GM23338 (cell line): ENCODE results near the gene BRICD5.

Experiments
- CREB1 ChIP-seq: fragments of 250-450 bp; sonication (Bioruptor Pico); IDR thresholded peaks from 2 replicates; pipeline ENCODE4 v1.5.0; 2020; ENCODE audit warnings: low read depth, mild to moderate bottlenecking, moderate library complexity
- EZH2 ChIP-seq: fragments of 200-600 bp; sonication (generic); IDR thresholded peaks from one replicate; pipeline ENCODE4 v1.8.0; 2017; ENCODE audit warnings: antibody characterized with exemption, mild to moderate bottlenecking, low read depth; ENCODE audit not compliant: unreplicated experiment
- EZH2phosphoT487 ChIP-seq: fragments of 200-600 bp; sonication (generic); IDR thresholded peaks from one replicate; pipeline ENCODE4 v1.8.1; 2018; ENCODE audit warnings: antibody characterized with exemption; ENCODE audit not compliant: unreplicated experiment
- NANOG ChIP-seq: IDR thresholded peaks from 2 replicates; pipeline ENCODE4 v1.6.1; 2016; ENCODE audit warnings: antibody characterized with exemption, borderline replicate concordance
- POLR2AphosphoS5 ChIP-seq: IDR thresholded peaks from 2 replicates; pipeline ENCODE4 v1.6.1; 2016; ENCODE audit warnings: antibody characterized with exemption, low read depth
- STAT1 ChIP-seq: IDR thresholded peaks from one replicate; pipeline ENCODE4 v1.6.1; 2016; ENCODE audit warnings: antibody characterized with exemption; ENCODE audit not compliant: unreplicated experiment
- ZNF114 ChIP-seq: fragments of 250-450 bp; sonication (Bioruptor Pico); IDR thresholded peaks from 2 replicates; pipeline ENCODE4 v1.5.0; 2020; ENCODE audit warnings: mild to moderate bottlenecking, moderate library complexity
- TF ChIP-seq, protein P1 (sequence below), 2 experiments: fragments of 200-600 bp in 1 of 2; sonication (generic) in 1 of 2; conservative IDR thresholded peaks; 2 replicates each; pipeline versions ENCODE4 v1.5.1 to v1.6.1; 2016 to 2017; ENCODE audit warnings: antibody characterized with exemption in 2 of 2, low read depth in 2 of 2, mild to moderate bottlenecking in 2 of 2, moderate library complexity in 1 of 2
- TF ChIP-seq, protein P2 (sequence below): IDR thresholded peaks from one replicate; pipeline ENCODE4 v1.6.1; 2018; ENCODE audit warnings: antibody characterized with exemption; ENCODE audit not compliant: unreplicated experiment
- TF ChIP-seq, protein P3 (sequence below): fragments of 250-450 bp; sonication (Bioruptor Pico); IDR thresholded peaks from 2 replicates; pipeline ENCODE4 v1.5.0; 2020; ENCODE audit warnings: mild to moderate bottlenecking, moderate library complexity

GRCh38 chr16:2171601-2172178 is 39.0 kb downstream of the BRICD5 start:
- TF ChIP-seq, protein P1, sequence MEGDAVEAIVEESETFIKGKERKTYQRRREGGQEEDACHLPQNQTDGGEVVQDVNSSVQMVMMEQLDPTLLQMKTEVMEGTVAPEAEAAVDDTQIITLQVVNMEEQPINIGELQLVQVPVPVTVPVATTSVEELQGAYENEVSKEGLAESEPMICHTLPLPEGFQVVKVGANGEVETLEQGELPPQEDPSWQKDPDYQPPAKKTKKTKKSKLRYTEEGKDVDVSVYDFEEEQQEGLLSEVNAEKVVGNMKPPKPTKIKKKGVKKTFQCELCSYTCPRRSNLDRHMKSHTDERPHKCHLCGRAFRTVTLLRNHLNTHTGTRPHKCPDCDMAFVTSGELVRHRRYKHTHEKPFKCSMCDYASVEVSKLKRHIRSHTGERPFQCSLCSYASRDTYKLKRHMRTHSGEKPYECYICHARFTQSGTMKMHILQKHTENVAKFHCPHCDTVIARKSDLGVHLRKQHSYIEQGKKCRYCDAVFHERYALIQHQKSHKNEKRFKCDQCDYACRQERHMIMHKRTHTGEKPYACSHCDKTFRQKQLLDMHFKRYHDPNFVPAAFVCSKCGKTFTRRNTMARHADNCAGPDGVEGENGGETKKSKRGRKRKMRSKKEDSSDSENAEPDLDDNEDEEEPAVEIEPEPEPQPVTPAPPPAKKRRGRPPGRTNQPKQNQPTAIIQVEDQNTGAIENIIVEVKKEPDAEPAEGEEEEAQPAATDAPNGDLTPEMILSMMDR (conservative IDR thresholded peaks at IDR 0.05; ENCODE audit: low read depth in 2 of 2): no peak
- no peak for TF ChIP-seq EZH2phosphoT487
- TF ChIP-seq, protein P2, sequence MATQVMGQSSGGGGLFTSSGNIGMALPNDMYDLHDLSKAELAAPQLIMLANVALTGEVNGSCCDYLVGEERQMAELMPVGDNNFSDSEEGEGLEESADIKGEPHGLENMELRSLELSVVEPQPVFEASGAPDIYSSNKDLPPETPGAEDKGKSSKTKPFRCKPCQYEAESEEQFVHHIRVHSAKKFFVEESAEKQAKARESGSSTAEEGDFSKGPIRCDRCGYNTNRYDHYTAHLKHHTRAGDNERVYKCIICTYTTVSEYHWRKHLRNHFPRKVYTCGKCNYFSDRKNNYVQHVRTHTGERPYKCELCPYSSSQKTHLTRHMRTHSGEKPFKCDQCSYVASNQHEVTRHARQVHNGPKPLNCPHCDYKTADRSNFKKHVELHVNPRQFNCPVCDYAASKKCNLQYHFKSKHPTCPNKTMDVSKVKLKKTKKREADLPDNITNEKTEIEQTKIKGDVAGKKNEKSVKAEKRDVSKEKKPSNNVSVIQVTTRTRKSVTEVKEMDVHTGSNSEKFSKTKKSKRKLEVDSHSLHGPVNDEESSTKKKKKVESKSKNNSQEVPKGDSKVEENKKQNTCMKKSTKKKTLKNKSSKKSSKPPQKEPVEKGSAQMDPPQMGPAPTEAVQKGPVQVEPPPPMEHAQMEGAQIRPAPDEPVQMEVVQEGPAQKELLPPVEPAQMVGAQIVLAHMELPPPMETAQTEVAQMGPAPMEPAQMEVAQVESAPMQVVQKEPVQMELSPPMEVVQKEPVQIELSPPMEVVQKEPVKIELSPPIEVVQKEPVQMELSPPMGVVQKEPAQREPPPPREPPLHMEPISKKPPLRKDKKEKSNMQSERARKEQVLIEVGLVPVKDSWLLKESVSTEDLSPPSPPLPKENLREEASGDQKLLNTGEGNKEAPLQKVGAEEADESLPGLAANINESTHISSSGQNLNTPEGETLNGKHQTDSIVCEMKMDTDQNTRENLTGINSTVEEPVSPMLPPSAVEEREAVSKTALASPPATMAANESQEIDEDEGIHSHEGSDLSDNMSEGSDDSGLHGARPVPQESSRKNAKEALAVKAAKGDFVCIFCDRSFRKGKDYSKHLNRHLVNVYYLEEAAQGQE: no peak
- no peak for TF ChIP-seq POLR2AphosphoS5
- TF ChIP-seq EZH2: no peak
- no peak for TF ChIP-seq NANOG
- no peak for TF ChIP-seq ZNF114 (CRISPR knock-in tag)
- TF ChIP-seq STAT1: no peak
- no peak for TF ChIP-seq CREB1 (CRISPR knock-in tag)
- TF ChIP-seq, protein P3, sequence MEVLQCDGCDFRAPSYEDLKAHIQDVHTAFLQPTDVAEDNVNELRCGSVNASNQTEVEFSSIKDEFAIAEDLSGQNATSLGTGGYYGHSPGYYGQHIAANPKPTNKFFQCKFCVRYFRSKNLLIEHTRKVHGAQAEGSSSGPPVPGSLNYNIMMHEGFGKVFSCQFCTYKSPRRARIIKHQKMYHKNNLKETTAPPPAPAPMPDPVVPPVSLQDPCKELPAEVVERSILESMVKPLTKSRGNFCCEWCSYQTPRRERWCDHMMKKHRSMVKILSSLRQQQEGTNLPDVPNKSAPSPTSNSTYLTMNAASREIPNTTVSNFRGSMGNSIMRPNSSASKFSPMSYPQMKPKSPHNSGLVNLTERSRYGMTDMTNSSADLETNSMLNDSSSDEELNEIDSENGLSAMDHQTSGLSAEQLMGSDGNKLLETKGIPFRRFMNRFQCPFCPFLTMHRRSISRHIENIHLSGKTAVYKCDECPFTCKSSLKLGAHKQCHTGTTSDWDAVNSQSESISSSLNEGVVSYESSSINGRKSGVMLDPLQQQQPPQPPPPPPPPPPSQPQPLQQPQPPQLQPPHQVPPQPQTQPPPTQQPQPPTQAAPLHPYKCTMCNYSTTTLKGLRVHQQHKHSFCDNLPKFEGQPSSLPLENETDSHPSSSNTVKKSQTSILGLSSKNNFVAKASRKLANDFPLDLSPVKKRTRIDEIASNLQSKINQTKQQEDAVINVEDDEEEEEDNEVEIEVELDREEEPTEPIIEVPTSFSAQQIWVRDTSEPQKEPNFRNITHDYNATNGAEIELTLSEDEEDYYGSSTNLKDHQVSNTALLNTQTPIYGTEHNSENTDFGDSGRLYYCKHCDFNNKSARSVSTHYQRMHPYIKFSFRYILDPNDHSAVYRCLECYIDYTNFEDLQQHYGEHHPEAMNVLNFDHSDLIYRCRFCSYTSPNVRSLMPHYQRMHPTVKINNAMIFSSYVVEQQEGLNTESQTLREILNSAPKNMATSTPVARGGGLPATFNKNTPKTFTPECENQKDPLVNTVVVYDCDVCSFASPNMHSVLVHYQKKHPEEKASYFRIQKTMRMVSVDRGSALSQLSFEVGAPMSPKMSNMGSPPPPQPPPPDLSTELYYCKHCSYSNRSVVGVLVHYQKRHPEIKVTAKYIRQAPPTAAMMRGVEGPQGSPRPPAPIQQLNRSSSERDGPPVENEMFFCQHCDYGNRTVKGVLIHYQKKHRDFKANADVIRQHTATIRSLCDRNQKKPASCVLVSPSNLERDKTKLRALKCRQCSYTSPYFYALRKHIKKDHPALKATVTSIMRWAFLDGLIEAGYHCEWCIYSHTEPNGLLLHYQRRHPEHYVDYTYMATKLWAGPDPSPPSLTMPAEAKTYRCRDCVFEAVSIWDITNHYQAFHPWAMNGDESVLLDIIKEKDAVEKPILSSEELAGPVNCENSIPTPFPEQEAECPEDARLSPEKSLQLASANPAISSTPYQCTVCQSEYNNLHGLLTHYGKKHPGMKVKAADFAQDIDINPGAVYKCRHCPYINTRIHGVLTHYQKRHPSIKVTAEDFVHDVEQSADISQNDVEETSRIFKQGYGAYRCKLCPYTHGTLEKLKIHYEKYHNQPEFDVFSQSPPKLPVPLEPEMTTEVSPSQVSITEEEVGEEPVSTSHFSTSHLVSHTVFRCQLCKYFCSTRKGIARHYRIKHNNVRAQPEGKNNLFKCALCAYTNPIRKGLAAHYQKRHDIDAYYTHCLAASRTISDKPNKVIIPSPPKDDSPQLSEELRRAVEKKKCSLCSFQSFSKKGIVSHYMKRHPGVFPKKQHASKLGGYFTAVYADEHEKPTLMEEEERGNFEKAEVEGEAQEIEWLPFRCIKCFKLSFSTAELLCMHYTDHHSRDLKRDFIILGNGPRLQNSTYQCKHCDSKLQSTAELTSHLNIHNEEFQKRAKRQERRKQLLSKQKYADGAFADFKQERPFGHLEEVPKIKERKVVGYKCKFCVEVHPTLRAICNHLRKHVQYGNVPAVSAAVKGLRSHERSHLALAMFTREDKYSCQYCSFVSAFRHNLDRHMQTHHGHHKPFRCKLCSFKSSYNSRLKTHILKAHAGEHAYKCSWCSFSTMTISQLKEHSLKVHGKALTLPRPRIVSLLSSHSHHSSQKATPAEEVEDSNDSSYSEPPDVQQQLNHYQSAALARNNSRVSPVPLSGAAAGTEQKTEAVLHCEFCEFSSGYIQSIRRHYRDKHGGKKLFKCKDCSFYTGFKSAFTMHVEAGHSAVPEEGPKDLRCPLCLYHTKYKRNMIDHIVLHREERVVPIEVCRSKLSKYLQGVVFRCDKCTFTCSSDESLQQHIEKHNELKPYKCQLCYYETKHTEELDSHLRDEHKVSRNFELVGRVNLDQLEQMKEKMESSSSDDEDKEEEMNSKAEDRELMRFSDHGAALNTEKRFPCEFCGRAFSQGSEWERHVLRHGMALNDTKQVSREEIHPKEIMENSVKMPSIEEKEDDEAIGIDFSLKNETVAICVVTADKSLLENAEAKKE (CRISPR knock-in tag): no peak
